Smooth muscle cell (in vitro differentiated cells): ENCODE results near the gene SRPK3. TPM values are rescaled to one million over a fixed set of nuclear protein-coding genes. Genes with fewer than 3 reads are reported as not detected.
A peak's percentile ranks its signal among the peaks of the same experiment; 100 is the strongest.

Source experiments
- DNase-seq: peaks from one replicate; lab custom pipeline; 2025; ENCODE audit not compliant: unreplicated experiment; lab: John Stamatoyannopoulos, UW
- H2AFZ ChIP-seq: fragments of 200-600 bp; sonication (generic); 2 replicates; pipeline ENCODE4 v1.6.0; 2016; ENCODE audit warnings: antibody characterized with exemption, low read depth, mild to moderate bottlenecking
- H3F3A ChIP-seq: fragments of 200-600 bp; sonication (generic); 2 replicates; pipeline ENCODE4 v1.6.0; 2017; ENCODE audit warnings: antibody characterized with exemption, low read depth
- H3K27ac ChIP-seq: fragments of 200-600 bp; sonication (generic); 2 replicates; pipeline ENCODE4 v1.5.1; 2016; ENCODE audit warnings: low read depth, mild to moderate bottlenecking
- H3K27me3 ChIP-seq: fragments of 200-600 bp; sonication (generic); 2 replicates; pipeline ENCODE4 v1.6.1; 2016; ENCODE audit warnings: low read depth, mild to moderate bottlenecking
- H3K36me3 ChIP-seq: fragments of 200-600 bp; sonication (generic); 2 replicates; pipeline ENCODE4 v1.5.1; 2016; ENCODE audit warnings: low read depth
- H3K4me1 ChIP-seq: fragments of 200-600 bp; sonication (generic); 2 replicates; pipeline ENCODE4 v1.5.1; 2016; ENCODE audit warnings: low read depth
- H3K4me2 ChIP-seq: fragments of 200-600 bp; sonication (generic); 2 replicates; pipeline ENCODE4 v1.6.0; 2016; ENCODE audit warnings: mild to moderate bottlenecking
- H3K4me3 ChIP-seq: fragments of 200-600 bp; sonication (generic); 2 replicates; pipeline ENCODE4 v1.5.1; 2016; ENCODE audit warnings: mild to moderate bottlenecking
- H3K79me2 ChIP-seq: fragments of 200-600 bp; sonication (generic); 2 replicates; pipeline ENCODE4 v1.6.0; 2016; ENCODE audit warnings: low read depth, mild to moderate bottlenecking
- H3K9ac ChIP-seq: fragments of 200-600 bp; sonication (generic); 2 replicates; pipeline ENCODE4 v1.6.0; 2016; ENCODE audit warnings: low read depth
- H3K9me3 ChIP-seq: fragments of 200-600 bp; sonication (generic); replicated peaks from 2 replicates; pipeline ENCODE4 v1.5.1; 2016; ENCODE audit warnings: low read depth
- H4K20me1 ChIP-seq: fragments of 200-600 bp; sonication (generic); 2 replicates; pipeline ENCODE4 v1.6.0; 2016; ENCODE audit warnings: low read depth
- WGBS: methylation state at CpG from one replicate; pipeline ENCODE4 v1.1.7; 2016; ENCODE audit warnings: low lambda C conversion rate; 5-methylcytosine and 5-hydroxymethylcytosine counted together
- polyA plus RNA-seq: library from polyadenylated mRNA; unstranded; fragments of >200 nt; fragmentation: Nextera tagmentation; extraction: Ambion mirVana; gene quantifications from 2 replicates; pipeline ENCODE4 v1.2.1, GENCODE V29; 2016
- total RNA-seq: library from RNA; depleted of rRNA; stranded (reverse); fragments of >200 nt; gene quantifications from 2 replicates; pipeline ENCODE4 v1.2.3, GENCODE V29; 2014
- TF ChIP-seq, protein P1 (sequence below): fragments of 200-600 bp; sonication (generic); IDR thresholded peaks from 2 replicates; pipeline ENCODE4 v1.5.1; 2017; ENCODE audit warnings: borderline replicate concordance, mild to moderate bottlenecking, antibody characterized with exemption; ENCODE audit not compliant: insufficient read depth, poor library complexity, severe bottlenecking

The SRPK3 gene
- total and polyA plus RNA-seq, 2 experiments from 2014 or later, result 0.05 TPM; not detected in 1

DNA sequence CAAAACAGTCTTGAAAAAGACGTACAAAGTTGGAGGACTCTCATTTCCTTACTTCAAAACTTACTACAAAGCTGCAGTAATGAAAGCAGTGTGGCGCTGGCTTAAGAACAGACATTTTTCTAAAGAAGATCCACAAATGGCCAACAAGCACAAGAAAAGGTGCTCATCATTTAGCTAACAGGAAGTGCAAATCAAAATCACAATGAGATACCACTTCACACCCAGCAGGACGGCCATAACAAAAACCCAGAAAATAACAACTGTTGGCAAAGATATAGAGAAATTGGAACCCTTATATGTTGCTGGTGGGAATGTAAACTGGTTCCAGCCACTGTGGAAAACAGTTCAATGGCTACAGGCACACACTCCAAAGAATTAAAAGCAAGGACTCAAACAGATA is 46.2 kb downstream of the SRPK3 start:
- DNase-seq, result no peak
- no peaks in the 10 kb centered on the region for H3K36me3 ChIP-seq
- TF ChIP-seq, protein P1, sequence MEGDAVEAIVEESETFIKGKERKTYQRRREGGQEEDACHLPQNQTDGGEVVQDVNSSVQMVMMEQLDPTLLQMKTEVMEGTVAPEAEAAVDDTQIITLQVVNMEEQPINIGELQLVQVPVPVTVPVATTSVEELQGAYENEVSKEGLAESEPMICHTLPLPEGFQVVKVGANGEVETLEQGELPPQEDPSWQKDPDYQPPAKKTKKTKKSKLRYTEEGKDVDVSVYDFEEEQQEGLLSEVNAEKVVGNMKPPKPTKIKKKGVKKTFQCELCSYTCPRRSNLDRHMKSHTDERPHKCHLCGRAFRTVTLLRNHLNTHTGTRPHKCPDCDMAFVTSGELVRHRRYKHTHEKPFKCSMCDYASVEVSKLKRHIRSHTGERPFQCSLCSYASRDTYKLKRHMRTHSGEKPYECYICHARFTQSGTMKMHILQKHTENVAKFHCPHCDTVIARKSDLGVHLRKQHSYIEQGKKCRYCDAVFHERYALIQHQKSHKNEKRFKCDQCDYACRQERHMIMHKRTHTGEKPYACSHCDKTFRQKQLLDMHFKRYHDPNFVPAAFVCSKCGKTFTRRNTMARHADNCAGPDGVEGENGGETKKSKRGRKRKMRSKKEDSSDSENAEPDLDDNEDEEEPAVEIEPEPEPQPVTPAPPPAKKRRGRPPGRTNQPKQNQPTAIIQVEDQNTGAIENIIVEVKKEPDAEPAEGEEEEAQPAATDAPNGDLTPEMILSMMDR, result no peak
- H3K4me1 ChIP-seq, result peaks cover 6% of the 10 kb centered on the region
- no peaks in the 10 kb centered on the region for H3K79me2 ChIP-seq
- WGBS, result 57% methylated on average over 3 of the region's 3 CpGs
- no peak overlapping the region for H2AFZ ChIP-seq
- no peak overlapping the region for H3K27ac ChIP-seq
- no peaks in the 10 kb centered on the region for H3F3A ChIP-seq
- no peaks in the 10 kb centered on the region for H3K9me3 ChIP-seq
- peaks cover 5% of the 10 kb centered on the region for H3K27me3 ChIP-seq
- no peaks in the 10 kb centered on the region for H4K20me1 ChIP-seq
- H3K9ac ChIP-seq, result no peak overlapping the region
- no peak overlapping the region for H3K4me2 ChIP-seq
- no peak overlapping the region for H3K4me3 ChIP-seq

DNA sequence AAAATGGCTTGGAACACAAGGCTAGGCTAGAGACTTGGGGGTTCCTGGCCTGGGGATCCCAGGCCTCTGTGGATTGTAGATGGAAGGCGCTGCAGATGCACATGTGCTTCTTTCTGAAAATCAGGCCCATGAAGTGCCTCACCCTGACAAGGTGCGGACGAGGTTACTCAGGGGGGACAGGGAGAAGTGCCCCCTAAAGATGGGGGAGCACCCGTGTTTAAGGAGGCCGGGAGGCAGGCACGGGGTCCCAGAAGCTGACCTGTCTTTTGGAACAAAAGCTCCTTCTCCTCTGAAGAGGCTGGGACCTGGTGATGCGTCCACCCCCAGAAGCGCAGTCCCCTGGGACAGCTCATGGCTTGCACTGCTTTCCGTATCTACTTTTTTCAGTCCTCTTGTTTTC is 47.1 kb downstream of the SRPK3 start:
- H3K79me2 ChIP-seq, result no peaks in the 10 kb centered on the region
- no peak overlapping the region for H3K27ac ChIP-seq
- 77% methylated on average over 9 of the region's 9 CpGs for WGBS
- no peak for DNase-seq
- no peak overlapping the region for H3K4me3 ChIP-seq
- no peaks in the 10 kb centered on the region for H3F3A ChIP-seq
- TF ChIP-seq, protein P1, result no peak
- no peaks in the 10 kb centered on the region for H3K36me3 ChIP-seq
- H2AFZ ChIP-seq, result no peak overlapping the region
- H3K4me2 ChIP-seq, result no peak overlapping the region
- no peak overlapping the region for H3K9ac ChIP-seq
- no peaks in the 10 kb centered on the region for H4K20me1 ChIP-seq
- peaks cover 5% of the 10 kb centered on the region for H3K27me3 ChIP-seq
- peaks cover 6% of the 10 kb centered on the region for H3K4me1 ChIP-seq
- H3K9me3 ChIP-seq, result no peaks in the 10 kb centered on the region

DNA sequence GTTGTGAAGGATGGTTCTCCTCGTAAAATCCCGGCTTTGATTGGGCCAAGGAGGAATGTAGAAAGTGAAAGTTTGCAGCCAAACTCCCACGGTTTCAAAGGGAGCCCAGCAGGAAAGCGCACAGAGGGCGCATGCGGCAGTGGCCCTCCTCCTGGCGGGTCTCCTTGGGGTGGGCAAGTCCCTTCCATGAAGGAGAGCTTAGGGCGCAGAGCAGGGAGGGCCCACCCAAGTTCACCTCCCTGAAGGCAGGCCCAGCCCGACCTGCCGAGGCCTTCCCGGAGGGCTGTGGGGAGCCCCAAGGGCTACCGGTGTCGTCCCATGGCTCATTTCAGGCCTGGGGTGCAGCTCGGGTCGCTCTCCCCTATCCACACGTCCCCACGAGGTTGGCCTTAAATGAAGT is 47.5 kb downstream of the SRPK3 start:
- Histone ChIP-seq H3K4me1 (peaks cover 6% of the 10 kb centered on the region), H3F3A (no peaks in the 10 kb centered on the region), H3K79me2 (no peaks in the 10 kb centered on the region), H3K4me3 (peak overlapping the region; percentile 41), H4K20me1 (no peaks in the 10 kb centered on the region), H3K9me3 (no peaks in the 10 kb centered on the region), H3K9ac (no peak overlapping the region), H3K4me2 (peak overlapping the region; percentile 84), H3K27me3 (peaks cover 5% of the 10 kb centered on the region), H3K27ac (no peak overlapping the region), H2AFZ (peak overlapping the region; percentile 30), H3K36me3 (no peaks in the 10 kb centered on the region)
- 40% methylated on average over 17 of the region's 17 CpGs for WGBS
- no peak for DNase-seq
- TF ChIP-seq, protein P1, result no peak
